Measurements from ENCODE around the gene TRIM5. TPM values are rescaled to one million over a fixed set of nuclear protein-coding genes. Genes with fewer than 3 reads are reported as not detected.

Gene TRIM5
- total and polyA plus RNA-seq, 2 donors (not counting 3 experiments of a cell fraction or from before 2014, with no cell fraction given): 54.5 to 57.3 TPM

GRCh38 chr11:5700421-5701054 lies 15.7 kb upstream of the TRIM5 start:
- Histone ChIP-seq H3K36me3 (ENCODE audit: control insufficient read depth in 2 of 2, extremely low read depth in 1 of 2, insufficient read depth in 2 of 2, low read length in 2 of 2) (peaks cover 5 to 19% of the 10 kb centered on the region in 2 experiments), H3K79me2 (ENCODE audit: control insufficient read depth, insufficient read depth, low read length) (no peaks in the 10 kb centered on the region), H4K20me1 (replicated peaks; ENCODE audit: control insufficient read depth, extremely low read depth, insufficient read depth, low read length) (no peaks in the 10 kb centered on the region), H3K4me2 (ENCODE audit: insufficient read depth, low read length) (no peak overlapping the region), H2AFZ (ENCODE audit: low read depth, low read length) (no peak overlapping the region), H3K4me1 (ENCODE audit: control insufficient read depth, extremely low read depth, insufficient read depth, low read length) (no peaks in the 10 kb centered on the region), H3K27me3 (ENCODE audit: control insufficient read depth in 2 of 2, insufficient read depth in 2 of 2, low read length in 2 of 2) (no peaks in the 10 kb centered on the region), H3K27ac (ENCODE audit: insufficient read depth, low read depth, low read length) (no peak overlapping the region), H3K9me1 (replicated peaks; ENCODE audit: control insufficient read depth, extremely low read depth, insufficient read depth, low read length) (no peaks in the 10 kb centered on the region), H3K9ac (replicated peaks; ENCODE audit: extremely low read depth, insufficient read depth, low read length) (no peak overlapping the region), H3K4me3 (replicated peaks in 1 of 3; ENCODE audit: insufficient read depth in 1 of 3, low read depth in 1 of 3, low read length in 3 of 3) (no peak overlapping the region), H3K9me3 (replicated peaks; ENCODE audit: control insufficient read depth, insufficient read depth, low read length) (no peaks in the 10 kb centered on the region)
- intact Hi-C loops (cut with micrococcal nuclease): no loop called here
- CTCF ChIA-PET: interaction anchor here (1.7 to 2.4 kb wide), 2 partner anchors 10 to 16 kb away, joined by 8 to 10 read pairs; partner anchors contain the start of genes TRIM22 and TRIM5
- no TSS peak for BruUV-seq (replicated peaks)
- POLR2A ChIA-PET: no interaction called here
- FAIRE-seq (no peak), DNase-seq (ENCODE audit: low read depth, low spot score) (no peak)
- dilution Hi-C loops (cut with MboI; ENCODE audit: extremely low pct_ligation_motif_present, low sequenced_read_pairs): no loop called here
- TF ChIP-seq GATA2 (IDR thresholded peaks at IDR 0.05; ENCODE audit: insufficient read depth, insufficient read length, low read depth, low read length) (no peak), POLR2A (IDR thresholded peaks at IDR 0.05; ENCODE audit: low read depth, low read length) (no peak), CTCF (IDR thresholded peaks at IDR 0.05; ENCODE audit: extremely low read depth in 1 of 2, insufficient read depth in 1 of 2, low read depth in 1 of 2, low read length in 2 of 2) (no peak), JUN (IDR thresholded peaks at IDR 0.05; ENCODE audit: borderline replicate concordance, insufficient read depth, insufficient read length, low read depth) (no peak), MAX (IDR thresholded peaks at IDR 0.05; ENCODE audit: insufficient read depth, insufficient read length) (no peak)

GRCh38 chr11:5698281-5698680 lies 13.4 kb upstream of the TRIM5 start:
- ChIA-PET CTCF (no interaction called here), POLR2A (no interaction called here)
- H3K9me3 ChIP-seq (replicated peaks; ENCODE audit: control insufficient read depth, insufficient read depth, low read length): no peaks in the 10 kb centered on the region
- no peak for TF ChIP-seq POLR2A (IDR thresholded peaks at IDR 0.05; ENCODE audit: low read depth, low read length)
- TF ChIP-seq FOS (IDR thresholded peaks at IDR 0.05; ENCODE audit: borderline replicate concordance, insufficient read depth, low read length): no peak
- no peak for TF ChIP-seq JUN (IDR thresholded peaks at IDR 0.05; ENCODE audit: borderline replicate concordance, insufficient read depth, insufficient read length, low read depth)
- TF ChIP-seq CTCF (IDR thresholded peaks at IDR 0.05; ENCODE audit: extremely low read depth in 1 of 2, insufficient read depth in 1 of 2, low read depth in 1 of 2, low read length in 2 of 2): no peak
- no peak for TF ChIP-seq MYC (IDR thresholded peaks at IDR 0.05; ENCODE audit: low read depth, low read length)
- TF ChIP-seq MAX (IDR thresholded peaks at IDR 0.05; ENCODE audit: insufficient read depth, insufficient read length): no peak
- TF ChIP-seq EZH2 (IDR thresholded peaks at IDR 0.05; ENCODE audit: borderline replicate concordance, low read depth, low read length, severe bottlenecking): no peak
- TF ChIP-seq POLR2AphosphoS5 (IDR thresholded peaks at IDR 0.05; ENCODE audit: insufficient read depth, low read depth, low read length): no peak
- no peak for TF ChIP-seq GATA2 (IDR thresholded peaks at IDR 0.05; ENCODE audit: insufficient read depth, insufficient read length, low read depth, low read length)
- FAIRE-seq (no peak), DNase-seq (ENCODE audit: low read depth, low spot score) (no peak)
- intact Hi-C loops (cut with micrococcal nuclease) (no loop called here), dilution Hi-C loops (cut with MboI; ENCODE audit: extremely low pct_ligation_motif_present, low sequenced_read_pairs) (no loop called here)
- no TSS peak for BruUV-seq (replicated peaks)
- no peak overlapping the region for H3K4me3 ChIP-seq (replicated peaks in 1 of 3; ENCODE audit: insufficient read depth in 1 of 3, low read depth in 1 of 3, low read length in 3 of 3)
- H3K9ac ChIP-seq (replicated peaks; ENCODE audit: extremely low read depth, insufficient read depth, low read length): no peak overlapping the region
- H3K4me2 ChIP-seq (ENCODE audit: insufficient read depth, low read length): no peak overlapping the region
- H4K20me1 ChIP-seq (replicated peaks; ENCODE audit: control insufficient read depth, extremely low read depth, insufficient read depth, low read length): no peaks in the 10 kb centered on the region
- H3K27me3 ChIP-seq (ENCODE audit: control insufficient read depth in 2 of 2, insufficient read depth in 2 of 2, low read length in 2 of 2): no peaks in the 10 kb centered on the region
- no peak overlapping the region for H2AFZ ChIP-seq (ENCODE audit: low read depth, low read length)
- H3K79me2 ChIP-seq (ENCODE audit: control insufficient read depth, insufficient read depth, low read length): peaks cover 2% of the 10 kb centered on the region
- H3K27ac ChIP-seq (ENCODE audit: insufficient read depth, low read depth, low read length): no peak overlapping the region
- no peaks in the 10 kb centered on the region for H3K4me1 ChIP-seq (ENCODE audit: control insufficient read depth, extremely low read depth, insufficient read depth, low read length)
- peaks cover 5 to 19% of the 10 kb centered on the region in 2 experiments for H3K36me3 ChIP-seq (ENCODE audit: control insufficient read depth in 2 of 2, extremely low read depth in 1 of 2, insufficient read depth in 2 of 2, low read length in 2 of 2)
- H3K9me1 ChIP-seq (replicated peaks; ENCODE audit: control insufficient read depth, extremely low read depth, insufficient read depth, low read length): no peaks in the 10 kb centered on the region
